DMS53 treated with DMSO at 0.1 percent for 48 hours (cell line): Measurements from ENCODE around the gene STK36.

Source experiments
- DNase-seq: peaks from one replicate; lab custom pipeline; 2025; ENCODE audit not compliant: unreplicated experiment; lab: John Stamatoyannopoulos, UW

Gene STK36

DNA sequence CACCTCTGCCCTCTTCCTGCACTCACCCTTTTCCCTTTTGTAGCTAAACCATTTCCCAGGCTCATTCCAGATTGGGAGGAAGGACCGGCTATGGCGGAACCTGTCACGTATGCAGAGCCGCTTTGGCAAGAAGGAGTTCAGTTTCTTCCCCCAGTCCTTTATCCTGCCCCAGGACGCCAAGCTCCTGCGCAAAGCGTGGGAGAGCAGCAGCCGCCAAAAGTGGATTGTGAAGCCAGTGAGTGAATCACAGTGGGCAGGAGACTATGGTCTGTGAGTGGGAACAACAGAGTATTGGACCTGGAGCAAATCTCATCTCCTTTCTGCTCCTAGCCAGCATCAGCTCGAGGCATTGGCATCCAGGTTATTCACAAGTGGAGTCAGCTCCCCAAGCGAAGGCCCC, 75.1 kb downstream of the STK36 start:
- no peak for DNase-seq

DNA sequence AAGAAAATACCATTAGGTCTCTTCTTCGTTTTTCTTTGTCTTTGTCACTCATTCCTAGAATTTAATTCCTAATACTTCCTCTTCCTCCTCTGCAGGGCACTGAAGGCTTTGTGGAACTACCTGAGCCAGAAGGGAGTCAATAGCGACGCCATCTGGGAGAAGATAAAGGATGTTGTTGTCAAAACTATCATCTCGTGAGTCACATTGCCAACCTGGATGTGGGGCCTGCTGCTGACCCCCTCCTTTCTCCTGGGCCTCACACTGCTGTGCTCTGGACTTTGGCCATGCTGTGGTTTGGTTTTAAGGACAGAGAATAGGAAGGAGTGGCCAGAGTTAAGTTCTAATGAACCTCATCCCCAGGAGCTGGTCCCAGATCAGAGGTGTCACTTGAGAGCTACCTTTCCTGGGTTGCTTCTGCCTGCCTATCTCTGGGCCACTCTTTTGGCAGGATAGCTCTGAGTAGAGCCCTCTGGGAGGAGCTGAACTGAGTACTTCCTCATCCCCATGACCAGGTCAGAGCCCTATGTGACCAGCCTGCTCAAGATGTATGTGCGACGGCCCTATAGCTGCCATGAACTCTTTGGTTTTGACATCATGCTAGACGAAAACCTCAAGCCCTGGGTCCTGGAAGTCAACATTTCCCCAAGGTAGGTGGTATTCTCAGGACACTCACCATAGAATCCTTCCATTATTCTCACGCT, 77.0 kb downstream of the STK36 start:
- no peak for DNase-seq
